Stomach (tissue), 4 donors: ENCODE results near the gene SLC1A1.

Experiments
- POLR2A ChIP-seq, 4 donors: fragments of 450-650 bp; IDR thresholded peaks; one replicate each; pipeline ENCODE4 v1.6.1; 2016; ENCODE audit warnings: antibody characterized with exemption in 4 of 4, control low read depth in 2 of 4, mild to moderate bottlenecking in 1 of 4, moderate library complexity in 1 of 4
- POLR2AphosphoS5 ChIP-seq, 3 donors: sonication (generic); formaldehyde crosslinking; IDR thresholded peaks; one replicate each; pipeline ENCODE4 v1.6.1; 2016; ENCODE audit warnings: antibody characterized with exemption in 3 of 3
- TF ChIP-seq, protein P1 (sequence below), 7 experiments: fragments of 450-650 bp in 4 of 7; fragments of 200-600 bp in 3 of 7; sonication (generic) in 3 of 7; IDR thresholded peaks; one replicate each; pipeline ENCODE4 v1.5.1; 2016 to 2019; ENCODE audit warnings: antibody characterized with exemption in 7 of 7, control low read depth in 2 of 7, mild to moderate bottlenecking in 1 of 7

DNA sequence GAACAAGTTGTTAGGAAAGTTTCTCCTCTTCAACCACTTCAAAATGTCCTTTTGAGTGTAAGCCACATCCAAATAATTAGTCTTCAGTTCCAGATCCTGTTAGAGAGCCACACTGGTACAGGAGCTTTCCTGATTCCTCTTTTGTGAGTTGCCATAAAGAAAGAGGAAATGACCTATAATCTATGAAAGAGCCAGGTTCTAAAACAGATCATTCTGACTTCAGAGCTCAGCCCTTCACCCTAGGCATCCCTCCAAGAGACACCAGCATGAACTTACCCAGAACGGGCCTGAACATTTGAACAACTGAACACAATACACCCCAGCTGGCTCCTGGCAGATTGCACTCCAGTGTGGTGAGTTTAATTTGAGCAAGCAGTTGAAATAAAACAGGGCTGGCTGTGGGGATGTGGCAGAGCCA lies 25.7 kb downstream of the SLC1A1 start:
- TF ChIP-seq, protein P1, sequence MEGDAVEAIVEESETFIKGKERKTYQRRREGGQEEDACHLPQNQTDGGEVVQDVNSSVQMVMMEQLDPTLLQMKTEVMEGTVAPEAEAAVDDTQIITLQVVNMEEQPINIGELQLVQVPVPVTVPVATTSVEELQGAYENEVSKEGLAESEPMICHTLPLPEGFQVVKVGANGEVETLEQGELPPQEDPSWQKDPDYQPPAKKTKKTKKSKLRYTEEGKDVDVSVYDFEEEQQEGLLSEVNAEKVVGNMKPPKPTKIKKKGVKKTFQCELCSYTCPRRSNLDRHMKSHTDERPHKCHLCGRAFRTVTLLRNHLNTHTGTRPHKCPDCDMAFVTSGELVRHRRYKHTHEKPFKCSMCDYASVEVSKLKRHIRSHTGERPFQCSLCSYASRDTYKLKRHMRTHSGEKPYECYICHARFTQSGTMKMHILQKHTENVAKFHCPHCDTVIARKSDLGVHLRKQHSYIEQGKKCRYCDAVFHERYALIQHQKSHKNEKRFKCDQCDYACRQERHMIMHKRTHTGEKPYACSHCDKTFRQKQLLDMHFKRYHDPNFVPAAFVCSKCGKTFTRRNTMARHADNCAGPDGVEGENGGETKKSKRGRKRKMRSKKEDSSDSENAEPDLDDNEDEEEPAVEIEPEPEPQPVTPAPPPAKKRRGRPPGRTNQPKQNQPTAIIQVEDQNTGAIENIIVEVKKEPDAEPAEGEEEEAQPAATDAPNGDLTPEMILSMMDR (IDR thresholded peaks at IDR 0.05), result no peak
- no peak for TF ChIP-seq POLR2AphosphoS5 (IDR thresholded peaks at IDR 0.05)
- no peak for TF ChIP-seq POLR2A (IDR thresholded peaks at IDR 0.05)
